ENCODE results near the gene DPF3. TPM values are rescaled to one million over a fixed set of nuclear protein-coding genes. Genes with fewer than 3 reads are reported as not detected.

DPF3 gene
- total RNA-seq, 1 experiment from 2014 or later, result 0.31 TPM

DNA sequence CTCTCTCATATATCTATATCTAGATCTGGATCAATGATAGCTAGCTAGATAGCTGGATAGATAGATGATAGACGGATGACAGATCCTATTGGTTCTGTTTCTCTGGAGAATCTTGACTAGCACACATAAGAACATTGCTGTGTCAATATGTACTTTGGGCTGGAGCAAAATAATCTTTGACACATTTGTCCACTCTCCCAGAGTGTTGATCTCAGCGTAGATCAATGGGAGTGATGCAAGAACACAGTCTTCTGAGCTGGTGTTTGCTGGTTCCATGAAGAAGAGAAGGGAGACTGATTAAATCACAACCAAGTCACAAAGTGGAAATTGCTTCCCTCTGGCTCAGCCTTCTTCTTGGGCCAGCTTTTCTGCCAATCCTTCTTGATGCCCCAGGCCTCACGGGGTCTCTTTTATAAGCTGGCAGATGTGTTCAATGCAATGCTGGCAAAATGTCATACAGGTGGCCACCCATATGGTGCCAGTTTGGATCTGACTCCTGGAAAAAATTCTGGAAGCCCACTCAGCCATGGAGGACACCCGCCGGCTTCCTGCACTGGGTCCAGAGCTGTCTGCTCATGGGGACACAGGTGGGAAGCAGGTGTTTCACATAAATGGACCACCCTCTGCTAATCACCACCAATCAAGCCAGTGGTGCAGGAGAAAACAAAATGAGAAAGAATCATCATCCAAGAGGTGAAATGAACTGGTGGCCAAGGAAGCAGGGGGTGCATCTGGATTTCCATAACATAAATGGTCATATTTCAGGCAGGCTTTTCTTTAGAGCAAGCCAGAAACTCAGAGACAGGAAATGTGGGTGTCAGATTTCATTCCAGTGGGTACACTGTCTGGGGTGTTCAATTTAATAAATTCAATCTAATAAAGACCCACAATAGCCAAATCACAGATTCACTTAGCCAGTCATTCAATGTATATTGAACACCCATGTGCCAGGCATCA, 310.3 kb downstream of the DPF3 start (continued):
- no peak for TF ChIP-seq PREB (CRISPR knock-in tag; IDR thresholded peaks at IDR 0.05; ENCODE audit: borderline replicate concordance)
- TF ChIP-seq ZNF317 (CRISPR knock-in tag; IDR thresholded peaks at IDR 0.05; ENCODE audit: borderline replicate concordance, low read depth), result no peak
- TF ChIP-seq CREM (CRISPR knock-in tag; IDR thresholded peaks at IDR 0.05), result no peak
- TF ChIP-seq ZNF263 (CRISPR knock-in tag; IDR thresholded peaks at IDR 0.05; ENCODE audit: low read depth), result no peak
- TF ChIP-seq, protein P1, sequence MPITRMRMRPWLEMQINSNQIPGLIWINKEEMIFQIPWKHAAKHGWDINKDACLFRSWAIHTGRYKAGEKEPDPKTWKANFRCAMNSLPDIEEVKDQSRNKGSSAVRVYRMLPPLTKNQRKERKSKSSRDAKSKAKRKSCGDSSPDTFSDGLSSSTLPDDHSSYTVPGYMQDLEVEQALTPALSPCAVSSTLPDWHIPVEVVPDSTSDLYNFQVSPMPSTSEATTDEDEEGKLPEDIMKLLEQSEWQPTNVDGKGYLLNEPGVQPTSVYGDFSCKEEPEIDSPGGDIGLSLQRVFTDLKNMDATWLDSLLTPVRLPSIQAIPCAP (CRISPR knock-in tag; IDR thresholded peaks at IDR 0.05), result no peak
- no peak for TF ChIP-seq NFATC4 (CRISPR knock-in tag; IDR thresholded peaks at IDR 0.05)
- TF ChIP-seq, protein P2, sequence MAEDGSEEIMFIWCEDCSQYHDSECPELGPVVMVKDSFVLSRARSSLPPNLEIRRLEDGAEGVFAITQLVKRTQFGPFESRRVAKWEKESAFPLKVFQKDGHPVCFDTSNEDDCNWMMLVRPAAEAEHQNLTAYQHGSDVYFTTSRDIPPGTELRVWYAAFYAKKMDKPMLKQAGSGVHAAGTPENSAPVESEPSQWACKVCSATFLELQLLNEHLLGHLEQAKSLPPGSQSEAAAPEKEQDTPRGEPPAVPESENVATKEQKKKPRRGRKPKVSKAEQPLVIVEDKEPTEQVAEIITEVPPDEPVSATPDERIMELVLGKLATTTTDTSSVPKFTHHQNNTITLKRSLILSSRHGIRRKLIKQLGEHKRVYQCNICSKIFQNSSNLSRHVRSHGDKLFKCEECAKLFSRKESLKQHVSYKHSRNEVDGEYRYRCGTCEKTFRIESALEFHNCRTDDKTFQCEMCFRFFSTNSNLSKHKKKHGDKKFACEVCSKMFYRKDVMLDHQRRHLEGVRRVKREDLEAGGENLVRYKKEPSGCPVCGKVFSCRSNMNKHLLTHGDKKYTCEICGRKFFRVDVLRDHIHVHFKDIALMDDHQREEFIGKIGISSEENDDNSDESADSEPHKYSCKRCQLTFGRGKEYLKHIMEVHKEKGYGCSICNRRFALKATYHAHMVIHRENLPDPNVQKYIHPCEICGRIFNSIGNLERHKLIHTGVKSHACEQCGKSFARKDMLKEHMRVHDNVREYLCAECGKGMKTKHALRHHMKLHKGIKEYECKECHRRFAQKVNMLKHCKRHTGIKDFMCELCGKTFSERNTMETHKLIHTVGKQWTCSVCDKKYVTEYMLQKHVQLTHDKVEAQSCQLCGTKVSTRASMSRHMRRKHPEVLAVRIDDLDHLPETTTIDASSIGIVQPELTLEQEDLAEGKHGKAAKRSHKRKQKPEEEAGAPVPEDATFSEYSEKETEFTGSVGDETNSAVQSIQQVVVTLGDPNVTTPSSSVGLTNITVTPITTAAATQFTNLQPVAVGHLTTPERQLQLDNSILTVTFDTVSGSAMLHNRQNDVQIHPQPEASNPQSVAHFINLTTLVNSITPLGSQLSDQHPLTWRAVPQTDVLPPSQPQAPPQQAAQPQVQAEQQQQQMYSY (CRISPR knock-in tag; IDR thresholded peaks at IDR 0.05), result no peak
- TF ChIP-seq, protein P3, sequence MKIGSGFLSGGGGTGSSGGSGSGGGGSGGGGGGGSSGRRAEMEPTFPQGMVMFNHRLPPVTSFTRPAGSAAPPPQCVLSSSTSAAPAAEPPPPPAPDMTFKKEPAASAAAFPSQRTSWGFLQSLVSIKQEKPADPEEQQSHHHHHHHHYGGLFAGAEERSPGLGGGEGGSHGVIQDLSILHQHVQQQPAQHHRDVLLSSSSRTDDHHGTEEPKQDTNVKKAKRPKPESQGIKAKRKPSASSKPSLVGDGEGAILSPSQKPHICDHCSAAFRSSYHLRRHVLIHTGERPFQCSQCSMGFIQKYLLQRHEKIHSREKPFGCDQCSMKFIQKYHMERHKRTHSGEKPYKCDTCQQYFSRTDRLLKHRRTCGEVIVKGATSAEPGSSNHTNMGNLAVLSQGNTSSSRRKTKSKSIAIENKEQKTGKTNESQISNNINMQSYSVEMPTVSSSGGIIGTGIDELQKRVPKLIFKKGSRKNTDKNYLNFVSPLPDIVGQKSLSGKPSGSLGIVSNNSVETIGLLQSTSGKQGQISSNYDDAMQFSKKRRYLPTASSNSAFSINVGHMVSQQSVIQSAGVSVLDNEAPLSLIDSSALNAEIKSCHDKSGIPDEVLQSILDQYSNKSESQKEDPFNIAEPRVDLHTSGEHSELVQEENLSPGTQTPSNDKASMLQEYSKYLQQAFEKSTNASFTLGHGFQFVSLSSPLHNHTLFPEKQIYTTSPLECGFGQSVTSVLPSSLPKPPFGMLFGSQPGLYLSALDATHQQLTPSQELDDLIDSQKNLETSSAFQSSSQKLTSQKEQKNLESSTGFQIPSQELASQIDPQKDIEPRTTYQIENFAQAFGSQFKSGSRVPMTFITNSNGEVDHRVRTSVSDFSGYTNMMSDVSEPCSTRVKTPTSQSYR (CRISPR knock-in tag; IDR thresholded peaks at IDR 0.05), result no peak
- no peak for TF ChIP-seq JUN (CRISPR knock-in tag; IDR thresholded peaks at IDR 0.05)
- no peak for TF ChIP-seq KAT7 (CRISPR knock-in tag; IDR thresholded peaks at IDR 0.05; ENCODE audit: borderline replicate concordance)
- no peak for TF ChIP-seq FOXK1 (CRISPR knock-in tag; IDR thresholded peaks at IDR 0.05)

DNA sequence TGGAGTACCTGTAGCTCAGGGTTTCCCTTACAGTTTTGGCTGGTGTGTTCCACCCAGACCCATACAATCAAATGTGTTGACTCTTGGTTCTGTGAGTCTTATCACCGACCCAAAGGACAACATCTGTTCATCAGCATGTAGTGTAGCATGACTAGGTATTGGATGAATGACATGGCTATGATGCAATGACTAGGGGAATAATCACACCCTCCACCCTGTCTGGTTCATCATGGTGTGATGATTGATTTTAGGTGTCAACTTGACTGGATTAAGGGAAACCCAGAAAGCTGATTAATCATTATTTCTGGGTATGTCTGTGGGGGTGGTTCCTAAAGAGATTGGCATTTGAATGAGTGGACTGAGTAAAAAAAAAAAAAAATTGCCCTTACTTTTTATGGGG, 311.3 kb downstream of the DPF3 start:
- ChIA-PET POLR2A (no interaction called here), CTCF (no interaction called here)
- Mint-ChIP-seq H3K9me3 (peaks cover 27% of the 10 kb centered on the region), H3K27me3 (ENCODE audit: low read depth) (peaks cover 2% of the 10 kb centered on the region; the same call in 1 of the 2 replicates), H3K27ac (no peak overlapping the region), H3K36me3 (no peaks in the 10 kb centered on the region), H3K4me3 (no peak overlapping the region), H3K4me1 (0 out of 2 replicates have a peak, but pooled peaks cover 6% of the 10 kb centered on the region)
- no peak for ATAC-seq
- DNase-seq (ENCODE audit: low spot score), result no peak
- no peak for TF ChIP-seq NR2C2 (CRISPR knock-in tag; IDR thresholded peaks at IDR 0.05)
- TF ChIP-seq, protein P4, sequence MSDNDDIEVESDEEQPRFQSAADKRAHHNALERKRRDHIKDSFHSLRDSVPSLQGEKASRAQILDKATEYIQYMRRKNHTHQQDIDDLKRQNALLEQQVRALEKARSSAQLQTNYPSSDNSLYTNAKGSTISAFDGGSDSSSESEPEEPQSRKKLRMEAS (CRISPR knock-in tag; IDR thresholded peaks at IDR 0.05), result no peak
- no peak for TF ChIP-seq FOXP4 (CRISPR knock-in tag; IDR thresholded peaks at IDR 0.05)
- no peak for TF ChIP-seq ZNF121 (CRISPR knock-in tag; IDR thresholded peaks at IDR 0.05)
- no peak for TF ChIP-seq TP53 (CRISPR knock-in tag; IDR thresholded peaks at IDR 0.05)
- no peak for TF ChIP-seq TEAD1 (CRISPR knock-in tag; IDR thresholded peaks at IDR 0.05)
- TF ChIP-seq FOXP1 (CRISPR knock-in tag; IDR thresholded peaks at IDR 0.05; ENCODE audit: borderline replicate concordance), result no peak
- TF ChIP-seq IRF2 (CRISPR knock-in tag; IDR thresholded peaks at IDR 0.05; ENCODE audit: borderline replicate concordance, low read depth), result no peak
- no peak for TF ChIP-seq ZNF532 (CRISPR knock-in tag; IDR thresholded peaks at IDR 0.05; ENCODE audit: borderline replicate concordance)
- TF ChIP-seq SMAD4 (CRISPR knock-in tag; IDR thresholded peaks at IDR 0.05), result no peak
